ENCODE measurements around the gene MIB1.
A peak's percentile ranks its signal among the peaks of the same experiment; 100 is the strongest.

The MIB1 gene

DNA sequence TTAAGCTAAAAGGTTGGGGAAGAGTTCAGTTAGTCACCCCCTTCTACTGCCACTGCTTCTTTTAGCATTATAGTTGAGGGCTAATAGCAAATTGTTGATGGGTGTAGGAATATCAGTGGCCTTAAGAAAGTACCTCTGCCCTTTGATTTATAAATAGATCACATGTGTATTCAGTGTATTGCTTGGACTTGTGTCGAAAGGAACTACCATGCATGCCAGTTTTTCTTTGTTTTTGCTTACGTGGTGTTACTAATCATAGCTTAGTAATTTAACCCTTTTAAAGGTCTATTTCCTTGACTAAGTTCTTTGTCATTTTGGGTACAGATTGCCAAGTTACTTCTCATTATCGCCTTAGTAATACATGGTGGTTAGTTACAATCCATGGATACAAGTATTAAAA is 85.6 kb downstream of the MIB1 start:
- Histone ChIP-seq H3K4me3 (ENCODE audit: low read length) (no peak overlapping the region), H3K36me3 (ENCODE audit: insufficient read depth, low read length) (no peaks in the 10 kb centered on the region), H3K4me2 (ENCODE audit: low read length) (peak overlapping the region; percentile 27), H3K27me3 (ENCODE audit: control insufficient read depth, insufficient read depth, low read length) (no peaks in the 10 kb centered on the region), H3K9me3 (replicated peaks; ENCODE audit: low read length) (no peaks in the 10 kb centered on the region), H3K9ac (ENCODE audit: low read depth, low read length) (no peak overlapping the region), H3K4me1 (ENCODE audit: control insufficient read depth, insufficient read depth, low read length) (peaks cover 21% of the 10 kb centered on the region)

DNA sequence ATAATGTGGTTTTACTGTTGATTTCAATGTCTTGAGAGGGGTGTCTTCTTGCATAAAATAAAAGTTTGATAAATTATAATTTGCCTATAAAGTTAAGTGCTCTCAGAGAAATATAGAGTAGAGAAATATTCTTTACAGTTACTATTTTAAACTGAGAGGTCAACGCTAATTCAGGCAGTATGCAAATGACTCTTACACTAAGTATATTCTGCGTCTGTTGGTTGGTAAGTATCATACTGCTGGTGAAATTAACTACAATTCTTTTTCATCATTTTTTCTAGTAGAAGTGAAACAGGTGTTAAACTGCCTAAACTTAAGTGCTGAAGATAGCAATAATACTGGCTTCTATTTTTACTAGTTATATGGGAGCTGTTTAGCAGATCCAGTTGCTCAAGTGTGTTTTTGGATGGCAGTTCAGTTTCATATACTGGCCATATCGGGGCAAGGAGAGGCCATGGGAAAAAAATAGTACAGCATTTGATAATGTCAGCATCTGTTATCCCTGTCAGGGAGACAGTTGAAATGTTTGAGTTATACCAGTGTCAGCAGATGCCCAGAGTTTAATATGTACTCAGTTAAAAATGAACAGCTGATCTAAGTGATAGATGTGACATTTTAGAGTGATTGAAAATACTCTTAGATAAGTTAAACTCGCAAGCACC is 86.2 kb downstream of the MIB1 start:
- Histone ChIP-seq H3K36me3 (ENCODE audit: insufficient read depth, low read length) (no peaks in the 10 kb centered on the region), H3K4me2 (ENCODE audit: low read length) (peak overlapping the region; percentile 27), H3K9me3 (replicated peaks; ENCODE audit: low read length) (no peaks in the 10 kb centered on the region), H3K4me3 (ENCODE audit: low read length) (no peak overlapping the region), H3K27me3 (ENCODE audit: control insufficient read depth, insufficient read depth, low read length) (no peaks in the 10 kb centered on the region), H3K4me1 (ENCODE audit: control insufficient read depth, insufficient read depth, low read length) (peaks cover 21% of the 10 kb centered on the region), H3K9ac (ENCODE audit: low read depth, low read length) (no peak overlapping the region)

DNA sequence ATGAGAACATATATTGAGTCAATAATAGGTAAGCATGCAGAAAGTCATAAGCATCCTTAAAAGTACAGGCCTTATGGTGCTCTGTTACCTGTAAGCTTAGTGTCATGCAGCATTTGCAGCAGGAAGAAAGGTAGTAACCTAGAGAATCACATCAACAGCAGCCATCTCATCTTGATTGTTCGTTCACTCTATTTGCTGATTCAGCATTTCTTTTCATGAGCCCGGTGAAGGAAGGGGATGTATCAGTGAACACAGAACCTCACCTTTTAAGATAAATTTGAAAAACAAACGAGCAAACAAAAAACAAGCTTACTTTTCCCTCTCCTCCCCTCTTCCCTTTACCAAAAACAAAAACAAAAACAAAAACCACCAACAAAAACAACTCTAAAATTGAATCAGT is 89.9 kb downstream of the MIB1 start:
- Histone ChIP-seq H3K4me3 (ENCODE audit: low read length) (no peak overlapping the region), H3K9ac (ENCODE audit: low read depth, low read length) (no peak overlapping the region), H3K4me1 (ENCODE audit: control insufficient read depth, insufficient read depth, low read length) (peaks cover 20% of the 10 kb centered on the region), H3K9me3 (replicated peaks; ENCODE audit: low read length) (no peaks in the 10 kb centered on the region), H3K4me2 (ENCODE audit: low read length) (no peak overlapping the region), H3K36me3 (ENCODE audit: insufficient read depth, low read length) (no peaks in the 10 kb centered on the region), H3K27me3 (ENCODE audit: control insufficient read depth, insufficient read depth, low read length) (no peaks in the 10 kb centered on the region)

DNA sequence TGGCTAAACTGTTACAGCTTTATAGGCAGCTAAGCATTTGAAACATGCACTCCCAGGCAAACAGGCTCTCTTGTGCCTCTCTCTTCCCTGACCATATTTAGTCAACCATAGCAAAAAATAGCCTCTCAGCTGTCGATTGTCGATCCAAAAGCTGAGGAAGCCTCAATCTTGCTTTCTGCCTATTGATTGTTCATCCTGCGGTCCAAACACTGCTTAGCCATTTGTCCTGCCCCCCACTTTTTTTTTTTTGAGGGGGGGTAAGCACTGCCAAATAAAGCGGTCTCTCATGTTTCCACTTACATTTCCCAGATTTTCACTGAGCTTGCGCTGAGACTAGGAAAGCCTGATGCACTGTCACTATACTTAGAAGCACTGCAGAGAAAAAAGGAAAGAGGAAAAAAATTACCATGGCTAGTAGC is 90.8 kb downstream of the MIB1 start:
- H3K9ac ChIP-seq (ENCODE audit: low read depth, low read length), result no peak overlapping the region
- H3K4me2 ChIP-seq (ENCODE audit: low read length), result peak overlapping the region; percentile 11
- no peaks in the 10 kb centered on the region for H3K36me3 ChIP-seq (ENCODE audit: insufficient read depth, low read length)
- H3K4me3 ChIP-seq (ENCODE audit: low read length), result no peak overlapping the region
- H3K4me1 ChIP-seq (ENCODE audit: control insufficient read depth, insufficient read depth, low read length), result peaks cover 11% of the 10 kb centered on the region
- H3K9me3 ChIP-seq (replicated peaks; ENCODE audit: low read length), result no peaks in the 10 kb centered on the region
- H3K27me3 ChIP-seq (ENCODE audit: control insufficient read depth, insufficient read depth, low read length), result no peaks in the 10 kb centered on the region

DNA sequence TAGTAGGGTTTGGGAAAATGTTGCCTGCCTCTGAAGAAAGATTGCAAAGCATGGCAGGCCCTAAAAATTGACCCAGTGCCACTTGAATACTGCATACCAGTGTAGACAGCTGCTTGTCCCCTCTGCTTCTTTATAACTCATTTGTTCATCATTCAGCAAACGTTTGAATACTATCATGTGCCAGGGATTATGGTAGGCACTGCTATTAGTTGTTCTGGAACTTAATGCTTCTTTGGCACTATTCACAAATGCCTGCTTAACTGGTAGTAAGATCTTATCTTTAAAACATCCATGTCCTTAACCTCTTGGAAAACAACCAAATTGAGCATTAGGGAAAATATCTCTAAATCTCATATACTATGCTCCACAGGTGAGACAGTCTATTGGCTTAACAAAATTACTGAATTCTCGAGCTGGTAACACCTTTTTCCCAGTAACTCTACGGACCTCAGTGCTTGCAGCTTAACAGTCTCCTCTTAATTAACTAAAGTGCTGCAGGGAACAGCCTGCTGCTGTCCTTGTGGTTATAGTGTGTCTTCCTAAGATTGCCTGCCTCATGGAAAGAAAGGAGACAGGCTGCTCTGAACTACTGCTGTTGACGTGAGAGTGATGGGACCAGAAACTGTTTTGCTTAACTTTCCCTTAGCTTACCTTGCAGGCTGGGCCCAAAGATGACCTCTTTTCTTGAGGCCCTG is 93.2 kb downstream of the MIB1 start:
- no peaks in the 10 kb centered on the region for H3K36me3 ChIP-seq (ENCODE audit: insufficient read depth, low read length)
- no peak overlapping the region for H3K4me2 ChIP-seq (ENCODE audit: low read length)
- no peaks in the 10 kb centered on the region for H3K27me3 ChIP-seq (ENCODE audit: control insufficient read depth, insufficient read depth, low read length)
- no peaks in the 10 kb centered on the region for H3K9me3 ChIP-seq (replicated peaks; ENCODE audit: low read length)
- peaks cover 7% of the 10 kb centered on the region for H3K4me1 ChIP-seq (ENCODE audit: control insufficient read depth, insufficient read depth, low read length)
- no peak overlapping the region for H3K9ac ChIP-seq (ENCODE audit: low read depth, low read length)
- no peak overlapping the region for H3K4me3 ChIP-seq (ENCODE audit: low read length)

DNA sequence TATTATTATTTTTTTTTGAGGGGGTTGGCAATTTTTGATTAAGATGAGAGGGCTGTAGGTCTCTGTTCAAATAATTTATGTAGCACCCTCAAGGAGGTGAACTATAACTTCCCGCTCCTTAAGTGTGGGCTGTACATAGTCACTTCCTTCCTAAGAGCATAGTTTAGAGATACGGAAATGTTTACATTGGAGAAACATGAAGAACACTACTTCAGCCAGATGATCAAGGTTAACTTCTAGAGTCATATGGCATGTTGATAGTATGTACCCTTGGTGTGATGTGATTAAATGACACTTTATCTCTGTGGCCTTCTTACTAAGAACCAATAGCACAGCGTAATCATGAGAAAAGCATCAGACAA is 93.7 kb downstream of the MIB1 start:
- Histone ChIP-seq H3K27me3 (ENCODE audit: control insufficient read depth, insufficient read depth, low read length) (no peaks in the 10 kb centered on the region), H3K4me2 (ENCODE audit: low read length) (no peak overlapping the region), H3K4me1 (ENCODE audit: control insufficient read depth, insufficient read depth, low read length) (peaks cover 7% of the 10 kb centered on the region), H3K4me3 (ENCODE audit: low read length) (no peak overlapping the region), H3K9me3 (replicated peaks; ENCODE audit: low read length) (no peaks in the 10 kb centered on the region), H3K9ac (ENCODE audit: low read depth, low read length) (no peak overlapping the region), H3K36me3 (ENCODE audit: insufficient read depth, low read length) (no peaks in the 10 kb centered on the region)

DNA sequence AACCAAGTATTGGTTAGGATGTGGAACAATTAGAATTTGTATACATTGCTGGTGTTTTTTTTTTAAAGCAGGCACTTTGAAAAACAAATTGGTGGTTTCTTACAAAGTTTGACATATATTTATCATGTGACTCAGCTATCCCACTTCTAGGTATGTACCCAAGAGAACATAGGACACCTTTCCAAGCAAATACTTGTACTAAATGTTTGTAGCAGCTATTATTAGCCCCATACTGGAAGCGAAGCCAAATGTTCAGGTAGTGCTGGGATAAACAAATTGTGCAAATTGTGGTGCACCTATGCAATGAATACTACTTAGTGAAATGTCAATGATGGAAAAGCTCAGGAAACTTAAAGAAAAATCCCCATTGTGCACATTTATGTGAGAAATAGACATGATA is 101.0 kb downstream of the MIB1 start:
- Histone ChIP-seq H3K4me2 (ENCODE audit: low read length) (no peak overlapping the region), H3K4me1 (ENCODE audit: control insufficient read depth, insufficient read depth, low read length) (no peaks in the 10 kb centered on the region), H3K9me3 (replicated peaks; ENCODE audit: low read length) (no peaks in the 10 kb centered on the region), H3K36me3 (ENCODE audit: insufficient read depth, low read length) (peaks cover 22% of the 10 kb centered on the region), H3K27me3 (ENCODE audit: control insufficient read depth, insufficient read depth, low read length) (no peaks in the 10 kb centered on the region), H3K9ac (ENCODE audit: low read depth, low read length) (no peak overlapping the region), H3K4me3 (ENCODE audit: low read length) (no peak overlapping the region)

DNA sequence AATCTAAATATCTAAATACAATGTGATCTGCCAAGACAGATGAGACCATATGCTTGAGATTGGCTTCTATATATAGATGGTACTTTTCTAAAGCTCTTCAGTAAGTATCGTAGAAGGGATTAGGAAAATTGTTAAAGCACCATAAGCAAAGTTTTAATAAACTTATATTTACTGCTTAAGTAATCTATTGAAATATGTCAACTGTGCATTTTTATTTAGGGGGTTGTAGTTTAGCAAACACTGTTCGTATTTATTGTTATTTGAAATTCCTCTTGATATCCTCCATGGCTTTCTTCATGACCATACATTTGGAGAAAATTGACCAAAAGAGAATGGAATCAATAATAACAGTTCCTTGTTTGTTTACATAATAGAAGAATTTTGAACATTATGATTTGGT is 102.7 kb downstream of the MIB1 start:
- Histone ChIP-seq H3K4me2 (ENCODE audit: low read length) (no peak overlapping the region), H3K4me3 (ENCODE audit: low read length) (no peak overlapping the region), H3K27me3 (ENCODE audit: control insufficient read depth, insufficient read depth, low read length) (no peaks in the 10 kb centered on the region), H3K36me3 (ENCODE audit: insufficient read depth, low read length) (peaks cover 30% of the 10 kb centered on the region), H3K9me3 (replicated peaks; ENCODE audit: low read length) (no peaks in the 10 kb centered on the region), H3K9ac (ENCODE audit: low read depth, low read length) (no peak overlapping the region), H3K4me1 (ENCODE audit: control insufficient read depth, insufficient read depth, low read length) (no peaks in the 10 kb centered on the region)

DNA sequence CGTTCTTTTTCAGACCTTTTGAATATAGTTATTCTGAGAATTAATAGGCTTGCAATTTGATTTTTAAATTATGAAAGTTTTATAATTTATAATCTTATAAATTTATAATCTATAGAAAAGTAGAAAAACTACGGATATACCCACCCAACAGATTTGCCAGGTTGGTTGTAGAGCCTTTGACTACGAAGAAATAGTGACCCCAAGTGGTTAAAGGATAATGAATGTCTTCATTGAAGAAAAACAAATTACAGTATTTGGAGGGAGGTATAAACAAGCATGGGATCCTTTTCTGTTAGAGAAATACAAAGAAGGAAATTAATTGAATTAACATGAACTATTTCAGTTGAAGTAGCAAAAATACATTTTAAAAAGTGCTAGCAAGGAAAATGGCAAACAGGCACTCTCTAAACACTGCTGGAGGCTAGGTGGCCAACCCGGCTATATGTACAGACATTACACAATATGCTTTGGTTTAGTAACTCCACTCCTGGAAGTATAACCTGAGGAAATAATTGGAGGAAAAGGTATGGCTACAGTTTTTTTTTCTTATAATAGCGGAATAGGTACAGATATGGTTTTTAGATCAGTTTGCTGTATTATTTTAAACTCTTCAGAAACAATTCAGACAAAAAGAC is 110.9 kb downstream of the MIB1 start:
- Histone ChIP-seq H3K4me1 (ENCODE audit: control insufficient read depth, insufficient read depth, low read length) (no peaks in the 10 kb centered on the region), H3K9me3 (replicated peaks; ENCODE audit: low read length) (no peaks in the 10 kb centered on the region), H3K36me3 (ENCODE audit: insufficient read depth, low read length) (peaks cover 12% of the 10 kb centered on the region), H3K27me3 (ENCODE audit: control insufficient read depth, insufficient read depth, low read length) (no peaks in the 10 kb centered on the region), H3K9ac (ENCODE audit: low read depth, low read length) (no peak overlapping the region), H3K4me2 (ENCODE audit: low read length) (no peak overlapping the region), H3K4me3 (ENCODE audit: low read length) (no peak overlapping the region)

DNA sequence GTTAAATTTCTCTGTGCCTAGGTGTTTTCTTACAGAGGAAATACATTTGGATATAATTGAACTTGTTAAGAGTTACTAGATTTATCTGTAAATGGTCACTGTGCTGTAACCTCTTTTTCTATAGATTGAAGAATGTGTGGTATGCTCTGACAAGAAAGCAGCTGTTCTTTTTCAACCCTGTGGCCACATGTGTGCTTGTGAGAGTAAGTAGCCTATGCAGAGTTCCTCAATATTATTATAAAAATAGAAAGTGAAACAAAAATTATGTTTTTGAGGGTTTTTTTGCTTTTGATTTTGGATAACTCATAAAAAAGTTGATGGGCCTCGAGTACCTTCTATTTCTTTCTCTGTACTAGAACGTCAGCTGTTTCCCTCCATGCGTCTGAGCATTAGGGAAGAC is 112.4 kb downstream of the MIB1 start:
- no peak overlapping the region for H3K4me2 ChIP-seq (ENCODE audit: low read length)
- H3K27me3 ChIP-seq (ENCODE audit: control insufficient read depth, insufficient read depth, low read length), result no peaks in the 10 kb centered on the region
- peaks cover 5% of the 10 kb centered on the region for H3K36me3 ChIP-seq (ENCODE audit: insufficient read depth, low read length)
- H3K4me1 ChIP-seq (ENCODE audit: control insufficient read depth, insufficient read depth, low read length), result no peaks in the 10 kb centered on the region
- no peaks in the 10 kb centered on the region for H3K9me3 ChIP-seq (replicated peaks; ENCODE audit: low read length)
- no peak overlapping the region for H3K4me3 ChIP-seq (ENCODE audit: low read length)
- no peak overlapping the region for H3K9ac ChIP-seq (ENCODE audit: low read depth, low read length)

DNA sequence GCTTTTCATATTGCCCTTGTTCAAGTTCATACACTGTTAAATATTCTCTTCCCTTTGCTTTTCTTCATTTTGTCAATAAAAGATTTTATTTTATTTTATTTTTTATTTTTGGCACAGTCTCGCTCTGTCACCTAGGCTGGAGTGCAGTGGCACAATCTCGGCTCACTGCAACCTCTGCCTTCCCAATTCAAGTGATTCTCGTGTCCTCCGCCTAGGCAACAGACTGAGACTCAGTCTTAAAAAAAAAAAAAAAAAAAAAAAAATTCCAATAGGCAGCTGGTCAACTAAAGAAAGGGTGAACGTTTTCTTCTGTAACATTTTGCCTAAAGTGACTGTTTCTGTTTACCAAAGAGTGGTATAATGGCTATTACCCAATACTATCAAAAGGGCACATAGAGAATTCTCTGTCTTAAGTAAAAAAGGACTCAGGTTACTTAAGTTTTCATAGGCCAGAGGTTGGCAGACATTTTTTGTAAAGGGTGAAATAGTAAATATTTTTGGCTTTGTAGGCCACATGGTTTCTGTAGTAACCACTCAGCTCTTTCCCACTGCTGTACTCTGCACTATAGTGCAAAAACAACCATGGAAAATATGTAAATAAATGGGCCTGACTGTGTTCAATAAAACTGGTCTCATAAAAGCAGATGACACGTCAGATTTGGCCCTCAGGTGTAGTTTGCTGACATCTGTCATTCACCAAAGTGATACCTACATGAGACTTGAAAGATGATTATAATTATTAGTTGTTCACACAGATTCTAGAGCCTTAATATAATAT is 113.4 kb downstream of the MIB1 start:
- peaks cover 10% of the 10 kb centered on the region for H3K36me3 ChIP-seq (ENCODE audit: insufficient read depth, low read length)
- H3K4me2 ChIP-seq (ENCODE audit: low read length), result no peak overlapping the region
- no peaks in the 10 kb centered on the region for H3K4me1 ChIP-seq (ENCODE audit: control insufficient read depth, insufficient read depth, low read length)
- no peak overlapping the region for H3K4me3 ChIP-seq (ENCODE audit: low read length)
- no peaks in the 10 kb centered on the region for H3K9me3 ChIP-seq (replicated peaks; ENCODE audit: low read length)
- no peak overlapping the region for H3K9ac ChIP-seq (ENCODE audit: low read depth, low read length)
- no peaks in the 10 kb centered on the region for H3K27me3 ChIP-seq (ENCODE audit: control insufficient read depth, insufficient read depth, low read length)
